Stimulated activated CD4-positive, alpha-beta T cell treated with anti-CD3 and anti-CD28 coated beads, Interleukin-2, amount 100 ng/mL, for 24 hours (primary cell): Measurements from ENCODE around the gene CELSR1.

ENCODE experiments used
- DNase-seq, 2 donors: peaks; one replicate each; pipeline ENCODE4 v3.0.0-alpha.2; 2020

Gene CELSR1, protein sequence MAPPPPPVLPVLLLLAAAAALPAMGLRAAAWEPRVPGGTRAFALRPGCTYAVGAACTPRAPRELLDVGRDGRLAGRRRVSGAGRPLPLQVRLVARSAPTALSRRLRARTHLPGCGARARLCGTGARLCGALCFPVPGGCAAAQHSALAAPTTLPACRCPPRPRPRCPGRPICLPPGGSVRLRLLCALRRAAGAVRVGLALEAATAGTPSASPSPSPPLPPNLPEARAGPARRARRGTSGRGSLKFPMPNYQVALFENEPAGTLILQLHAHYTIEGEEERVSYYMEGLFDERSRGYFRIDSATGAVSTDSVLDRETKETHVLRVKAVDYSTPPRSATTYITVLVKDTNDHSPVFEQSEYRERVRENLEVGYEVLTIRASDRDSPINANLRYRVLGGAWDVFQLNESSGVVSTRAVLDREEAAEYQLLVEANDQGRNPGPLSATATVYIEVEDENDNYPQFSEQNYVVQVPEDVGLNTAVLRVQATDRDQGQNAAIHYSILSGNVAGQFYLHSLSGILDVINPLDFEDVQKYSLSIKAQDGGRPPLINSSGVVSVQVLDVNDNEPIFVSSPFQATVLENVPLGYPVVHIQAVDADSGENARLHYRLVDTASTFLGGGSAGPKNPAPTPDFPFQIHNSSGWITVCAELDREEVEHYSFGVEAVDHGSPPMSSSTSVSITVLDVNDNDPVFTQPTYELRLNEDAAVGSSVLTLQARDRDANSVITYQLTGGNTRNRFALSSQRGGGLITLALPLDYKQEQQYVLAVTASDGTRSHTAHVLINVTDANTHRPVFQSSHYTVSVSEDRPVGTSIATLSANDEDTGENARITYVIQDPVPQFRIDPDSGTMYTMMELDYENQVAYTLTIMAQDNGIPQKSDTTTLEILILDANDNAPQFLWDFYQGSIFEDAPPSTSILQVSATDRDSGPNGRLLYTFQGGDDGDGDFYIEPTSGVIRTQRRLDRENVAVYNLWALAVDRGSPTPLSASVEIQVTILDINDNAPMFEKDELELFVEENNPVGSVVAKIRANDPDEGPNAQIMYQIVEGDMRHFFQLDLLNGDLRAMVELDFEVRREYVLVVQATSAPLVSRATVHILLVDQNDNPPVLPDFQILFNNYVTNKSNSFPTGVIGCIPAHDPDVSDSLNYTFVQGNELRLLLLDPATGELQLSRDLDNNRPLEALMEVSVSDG (N-terminal part only)

GRCh38 chr22:46537225-46537945 is at the start of gene CELSR1:
Gene CELSR1, minus strand, starts transcription at chr22:46537620. Its CDS starts 450 bp downstream, at chr22:46537170.
- peak in 1 of 2 donors; percentile 47 for DNase-seq

- no peak for DNase-seq
Measured at GRCh38 chr22:46587061-46587460, 49.6 kb upstream of the CELSR1 start.

GRCh38 chr22:46586531-46587011 is 49.2 kb upstream of the CELSR1 start:
- DNase-seq = no peak

DNA sequence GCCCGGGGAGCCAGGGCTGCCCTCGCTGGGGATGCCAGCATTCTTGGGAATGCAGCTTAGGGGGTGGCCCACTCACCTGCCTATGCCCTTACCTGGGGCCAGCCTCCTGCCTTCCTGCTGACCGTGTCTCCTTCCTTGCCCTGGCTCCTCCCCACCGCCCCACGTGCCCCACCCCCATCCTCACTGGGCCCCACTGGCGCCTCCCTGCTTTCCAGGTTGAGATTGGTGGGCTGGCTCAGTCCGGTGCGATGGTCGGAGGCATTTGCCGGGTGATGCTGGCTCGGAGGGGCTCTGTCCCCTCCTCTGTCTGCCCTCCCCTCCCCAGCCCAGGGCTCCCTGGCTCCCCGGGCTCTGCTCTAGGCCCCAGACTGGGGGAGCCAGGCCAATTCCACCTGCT is 48.7 kb upstream of the CELSR1 start:
- no peak for DNase-seq

DNA sequence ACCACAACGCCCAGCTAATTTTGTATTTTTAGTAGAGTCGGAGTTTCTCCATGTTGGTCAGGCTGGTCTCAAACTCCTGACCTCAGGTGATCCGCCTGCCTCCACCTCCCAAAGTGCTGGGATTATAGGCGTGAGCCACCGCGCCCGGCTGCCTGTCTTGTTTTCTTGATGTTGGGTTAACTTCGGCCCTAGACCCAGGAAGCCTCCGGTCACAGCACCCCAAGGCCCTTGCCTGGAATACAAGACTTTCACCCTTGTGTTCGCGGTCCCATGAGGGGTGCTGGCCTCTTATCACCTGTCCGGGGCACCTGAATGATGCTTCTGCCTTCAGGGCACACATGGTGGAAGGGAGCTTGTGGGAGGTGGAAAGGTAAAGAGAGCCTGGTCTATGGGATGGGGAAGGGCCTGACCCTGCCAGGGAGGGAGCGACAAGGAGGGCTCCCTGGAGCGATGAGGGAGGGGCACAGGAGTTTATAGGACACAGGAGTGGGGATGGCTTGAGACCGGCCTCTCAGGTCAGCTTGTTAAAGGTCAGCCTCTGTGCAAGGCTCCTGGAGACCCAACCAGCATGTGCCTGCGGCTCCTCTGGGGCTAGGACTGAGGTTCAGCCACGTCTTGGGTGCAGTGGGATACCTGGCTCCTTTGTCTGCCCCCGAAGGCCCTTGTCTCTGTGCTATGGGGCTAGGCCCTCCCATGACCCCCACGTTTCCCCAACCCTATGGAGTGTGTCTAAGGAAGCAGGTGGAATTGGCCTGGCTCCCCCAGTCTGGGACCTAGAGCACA is 48.1 kb upstream of the CELSR1 start:
- no peak for DNase-seq

DNA sequence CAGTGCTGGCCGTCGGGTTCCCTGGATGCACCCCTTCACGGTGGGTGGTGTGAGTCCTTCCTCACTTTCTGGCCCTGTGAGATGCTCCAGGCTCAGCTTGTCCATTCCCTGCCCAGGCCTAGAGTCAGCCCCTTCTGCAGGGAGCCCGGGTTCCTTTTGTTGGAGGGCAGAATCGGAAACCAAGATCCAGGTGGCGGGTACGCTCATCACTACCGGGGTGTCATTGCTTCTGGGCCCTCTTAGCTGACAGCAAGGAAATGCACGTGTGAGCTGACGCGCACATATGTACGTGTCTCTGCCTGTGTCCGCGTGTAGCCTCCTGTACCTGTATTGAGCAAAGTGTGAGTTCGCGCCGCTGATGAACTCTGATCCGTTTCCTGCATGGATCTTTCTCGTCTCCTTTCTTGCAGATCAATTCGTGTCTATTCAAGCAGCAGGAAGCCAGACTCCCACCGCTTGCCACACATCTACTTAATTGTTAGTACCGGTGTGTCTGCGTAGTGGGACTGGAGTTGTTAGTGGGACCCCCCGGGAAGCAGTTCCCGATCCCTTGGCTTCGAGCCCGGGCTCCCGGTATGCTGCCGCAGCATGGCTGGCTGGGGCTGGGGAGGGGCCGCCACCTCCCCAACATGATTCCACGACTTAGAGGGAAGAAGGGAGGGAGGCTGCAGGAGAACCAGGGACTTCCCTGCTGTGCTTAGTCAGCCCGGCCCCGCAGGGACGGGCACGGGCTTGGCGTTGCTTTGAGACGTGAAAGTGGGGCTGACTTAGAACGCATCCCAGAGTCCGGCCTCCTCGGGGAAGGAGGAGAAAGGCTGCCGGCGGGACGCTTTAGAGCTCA is 46.9 kb upstream of the CELSR1 start:
- DNase-seq = no peak

DNA sequence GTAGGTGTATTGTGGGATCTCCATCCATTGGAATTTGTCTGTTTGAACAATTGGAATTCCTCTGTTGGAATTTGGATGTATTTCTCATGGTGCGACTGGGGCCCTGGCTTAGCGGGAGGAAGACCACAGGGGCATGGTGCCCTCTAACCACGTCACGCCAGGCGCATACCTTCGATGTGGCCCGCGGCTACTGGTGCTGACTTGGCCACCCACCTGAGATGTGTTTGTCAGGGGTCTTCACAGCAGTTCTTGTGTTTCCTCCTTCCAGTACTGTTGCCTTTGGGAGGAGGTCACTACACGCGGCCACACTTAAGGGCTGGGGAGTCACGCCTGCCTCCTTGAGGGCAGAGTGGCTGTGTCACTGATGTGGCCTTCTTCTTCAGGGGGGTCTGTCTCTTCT is 46.2 kb upstream of the CELSR1 start:
- DNase-seq = no peak

GRCh38 chr22:46582281-46582933 is 45.0 kb upstream of the CELSR1 start:
- DNase-seq = no peak

DNA sequence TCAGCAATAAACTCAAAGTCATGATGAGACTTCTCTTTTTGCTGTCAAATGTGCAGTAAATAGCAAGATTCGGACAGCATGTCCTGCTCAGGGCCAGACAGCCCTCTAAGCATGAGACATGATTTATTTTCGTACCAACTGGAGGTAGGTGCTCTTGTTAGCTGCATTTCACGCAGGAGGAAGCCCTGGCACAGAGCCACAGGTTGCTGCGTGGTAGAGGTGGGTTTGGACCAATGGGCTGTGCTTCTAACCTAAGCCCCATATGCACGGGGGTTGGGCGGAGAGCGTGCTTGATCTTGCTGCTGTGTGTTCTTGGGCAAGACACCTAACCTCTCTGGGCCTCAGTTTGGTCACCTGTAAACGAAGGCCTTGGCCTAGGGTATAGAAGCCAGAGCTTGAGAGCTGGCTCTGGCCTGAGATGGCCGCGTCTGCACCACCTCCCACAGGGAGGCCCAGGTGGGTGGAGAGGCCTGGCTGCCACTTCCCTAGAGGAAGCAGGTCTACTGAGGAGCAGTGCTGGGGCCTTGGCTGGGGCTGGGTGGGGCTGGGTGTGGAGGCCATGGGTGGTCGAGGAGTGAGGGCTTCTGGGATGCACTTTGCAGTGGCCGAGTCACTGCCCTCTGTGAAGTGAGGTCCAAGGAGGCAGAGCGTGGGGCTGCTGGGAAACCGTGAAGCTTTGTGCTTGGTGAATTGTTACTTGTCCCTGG is 44.3 kb upstream of the CELSR1 start:
- DNase-seq = no peak

DNA sequence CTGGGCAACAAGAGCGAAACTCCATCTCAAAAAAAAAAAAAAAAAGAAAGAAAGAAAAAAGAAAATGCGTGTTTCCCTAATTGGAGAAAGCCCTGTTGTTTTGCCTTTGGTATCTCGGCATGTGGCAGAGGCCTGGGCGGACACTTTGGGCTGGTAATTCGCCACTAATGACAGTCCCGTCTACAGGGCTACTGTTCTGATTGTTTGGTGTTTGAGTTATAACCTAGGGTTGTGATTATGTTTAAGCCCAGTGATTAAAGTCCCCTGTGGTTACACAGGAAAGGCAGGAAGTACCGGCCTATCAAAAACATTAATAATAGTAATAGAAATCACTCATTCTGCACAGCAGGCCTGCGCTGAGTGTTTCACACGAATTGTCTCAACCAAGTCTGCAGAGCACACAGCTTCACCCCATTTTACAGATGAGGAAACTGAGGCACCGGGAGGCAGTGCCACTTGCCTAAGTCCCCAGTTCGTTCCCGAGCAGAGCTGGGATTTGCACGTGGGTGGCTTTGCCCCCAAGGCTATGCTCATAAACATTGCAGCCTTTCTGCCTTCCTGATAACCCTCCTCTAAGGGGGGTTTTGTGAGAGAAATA is 43.6 kb upstream of the CELSR1 start:
- DNase-seq = no peak

GRCh38 chr22:46579751-46580449 is 42.5 kb upstream of the CELSR1 start:
- no peak for DNase-seq

- no peak for DNase-seq
Measured at GRCh38 chr22:46578824-46579561, 41.6 kb upstream of the CELSR1 start.

GRCh38 chr22:46578251-46578823 is 40.9 kb upstream of the CELSR1 start:
- no peak for DNase-seq

GRCh38 chr22:46577368-46578249 is 40.2 kb upstream of the CELSR1 start:
- DNase-seq = peak; percentile 30 to 33

DNA sequence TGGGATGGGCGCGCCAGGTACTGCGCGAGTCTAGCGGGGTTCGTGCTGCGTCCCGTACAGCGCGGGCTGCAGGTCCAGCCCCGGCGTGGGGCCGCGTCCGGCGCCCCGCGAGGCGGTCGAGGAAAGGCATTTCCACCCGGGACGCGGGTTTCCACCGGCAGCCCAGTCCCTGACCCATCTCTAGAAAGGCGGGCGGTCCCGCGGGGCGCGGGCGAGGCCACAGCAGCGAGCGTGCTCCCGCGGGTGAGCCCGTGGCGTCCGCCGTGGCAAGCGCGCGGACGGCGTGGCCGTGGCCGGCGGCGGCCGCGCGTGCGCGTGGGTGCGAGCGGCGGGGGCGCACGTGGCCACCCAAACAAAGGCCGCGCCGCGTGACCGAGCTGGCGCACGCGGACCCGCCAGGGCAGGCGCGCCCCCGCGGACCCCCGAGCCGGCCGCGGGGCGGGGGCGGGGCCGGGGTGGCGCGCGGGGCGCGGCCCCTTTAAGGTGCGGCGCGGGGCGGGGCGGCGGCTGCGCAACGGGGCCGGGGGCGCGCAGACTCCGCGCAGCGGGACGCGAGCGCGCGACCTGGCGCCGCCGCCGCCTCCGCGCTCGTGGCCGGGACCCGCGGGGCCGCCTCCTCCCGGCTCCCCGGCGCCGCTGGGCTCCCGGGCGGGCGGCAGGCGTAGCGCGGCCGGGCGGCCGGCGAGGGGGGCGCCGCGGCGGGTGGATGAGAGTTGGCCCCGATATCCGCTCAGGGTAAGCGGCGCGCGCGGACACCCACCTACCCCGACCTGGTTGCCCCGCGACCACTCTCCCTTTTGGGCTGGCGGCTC is 39.3 kb upstream of the CELSR1 start:
- DNase-seq = peak; percentile 64 to 71
